Trophoblast cell (in vitro differentiated cells and primary cell): ENCODE measurements around the gene NETO1.

ENCODE experiments used
- DNase-seq, 2 donors: peaks; one replicate each; pipeline ENCODE4 v3.0.0-alpha.2; 2016
- H2AFZ ChIP-seq: 2 replicates; pipeline ENCODE4 v1.6.1; 2013; ENCODE audit warnings: low read length, moderate library complexity, mild to moderate bottlenecking; ENCODE audit not compliant: insufficient read depth, poor library complexity
- H2AK5ac ChIP-seq: 2 replicates; pipeline ENCODE4 v1.6.1; 2013; ENCODE audit warnings: mild to moderate bottlenecking, low read length
- H2BK120ac ChIP-seq: 2 replicates; pipeline ENCODE4 v1.6.1; 2013; ENCODE audit warnings: low read length, mild to moderate bottlenecking, moderate library complexity; ENCODE audit not compliant: insufficient read depth, poor library complexity
- H2BK12ac ChIP-seq: 2 replicates; pipeline ENCODE4 v1.6.1; 2013; ENCODE audit warnings: mild to moderate bottlenecking, low read length, moderate library complexity
- H2BK5ac ChIP-seq: 2 replicates; pipeline ENCODE4 v1.6.1; 2013; ENCODE audit warnings: low read length, low read depth, moderate library complexity, mild to moderate bottlenecking; ENCODE audit not compliant: poor library complexity
- H3K14ac ChIP-seq: 2 replicates; pipeline ENCODE4 v1.6.1; 2013; ENCODE audit warnings: mild to moderate bottlenecking, low read length
- H3K18ac ChIP-seq: 2 replicates; pipeline ENCODE4 v1.6.1; 2013; ENCODE audit warnings: mild to moderate bottlenecking, low read length
- H3K23ac ChIP-seq: 2 replicates; pipeline ENCODE4 v1.6.1; 2013; ENCODE audit warnings: low read length
- H3K27ac ChIP-seq: 2 replicates; pipeline ENCODE4 v1.5.1; 2013; ENCODE audit warnings: low read depth, mild to moderate bottlenecking, inconsistent platforms, low read length, moderate library complexity
- H3K27me3 ChIP-seq: 2 replicates; pipeline ENCODE4 v1.6.1; 2013; ENCODE audit warnings: inconsistent platforms, mild to moderate bottlenecking, low read length, moderate library complexity; ENCODE audit not compliant: insufficient read depth
- H3K36me3 ChIP-seq, 2 experiments: 1 replicate in 1 of 2; 2 replicates in 1 of 2; pipeline ENCODE4 v1.6.1; 2013; ENCODE audit warnings: low read length in 2 of 2, mild to moderate bottlenecking in 2 of 2, moderate library complexity in 1 of 2; ENCODE audit not compliant: insufficient read depth in 2 of 2, control insufficient read depth in 1 of 2
- H3K4ac ChIP-seq: 2 replicates; pipeline ENCODE4 v1.6.1; 2013; ENCODE audit warnings: low read depth, mild to moderate bottlenecking, low read length, moderate library complexity
- H3K4me1 ChIP-seq, 2 experiments: 1 replicate in 1 of 2; 2 replicates in 1 of 2; pipeline ENCODE4 v1.6.1; 2013; ENCODE audit warnings: low read length in 2 of 2, mild to moderate bottlenecking in 2 of 2, moderate library complexity in 1 of 2; ENCODE audit not compliant: insufficient read depth in 2 of 2, control insufficient read depth in 1 of 2
- H3K4me2 ChIP-seq: 2 replicates; pipeline ENCODE4 v1.6.1; 2013; ENCODE audit warnings: inconsistent platforms, mild to moderate bottlenecking, low read length, moderate library complexity
- H3K4me3 ChIP-seq: 2 replicates; pipeline ENCODE4 v1.5.1; 2013; ENCODE audit warnings: mild to moderate bottlenecking, low read depth, low read length, inconsistent platforms
- H3K79me1 ChIP-seq: one replicate; pipeline ENCODE4 v1.6.1; 2013; ENCODE audit warnings: low read length
- H3K79me2 ChIP-seq: 2 replicates; pipeline ENCODE4 v1.6.1; 2013; ENCODE audit warnings: low read length, mild to moderate bottlenecking; ENCODE audit not compliant: control insufficient read depth, insufficient read depth, poor library complexity
- H3K9ac ChIP-seq: 2 replicates; pipeline ENCODE4 v1.6.1; 2013; ENCODE audit warnings: mild to moderate bottlenecking, low read length
- H3K9me3 ChIP-seq: 2 replicates; pipeline ENCODE4 v1.6.1; 2013; ENCODE audit warnings: low read depth, mild to moderate bottlenecking, control low read depth, inconsistent platforms, low read length; ENCODE audit not compliant: insufficient read depth
- H4K12ac ChIP-seq: 2 replicates; pipeline ENCODE4 v1.6.1; 2013; ENCODE audit warnings: low read depth, mild to moderate bottlenecking, low read length, moderate library complexity
- H4K8ac ChIP-seq: 2 replicates; pipeline ENCODE4 v1.6.1; 2013; ENCODE audit warnings: low read depth, mild to moderate bottlenecking, low read length, moderate library complexity
- H4K91ac ChIP-seq: one replicate; pipeline ENCODE4 v1.6.1; 2013; ENCODE audit warnings: low read depth, mild to moderate bottlenecking, low read length, moderate library complexity
- WGBS: extraction: QIAGEN DNeasy Blood & Tissue Kit; methylation state at CpG from one replicate; pipeline ENCODE4 v1.1.7; 2013; ENCODE audit warnings: missing lambda C conversion rate; ENCODE audit not compliant: insufficient read length, insufficient coverage; ENCODE audit errors: extremely low coverage; 5-methylcytosine and 5-hydroxymethylcytosine counted together

NETO1 gene

GRCh38 chr18:72822202-72822601 lies 45.6 kb downstream of the NETO1 start:
- no peak overlapping the region for H2BK12ac ChIP-seq
- WGBS: no CpG with 5 or more reads among the region's 13 CpGs
- H4K12ac ChIP-seq: no peak overlapping the region
- no peak for DNase-seq
- H3K27me3 ChIP-seq: no peaks in the 10 kb centered on the region
- H3K79me1 ChIP-seq: no peaks in the 10 kb centered on the region
- no peaks in the 10 kb centered on the region for H3K4me1 ChIP-seq
- no peaks in the 10 kb centered on the region for H3K36me3 ChIP-seq
- no peaks in the 10 kb centered on the region for H3K9me3 ChIP-seq
- H2BK120ac ChIP-seq: no peak overlapping the region
- no peak overlapping the region for H3K4ac ChIP-seq
- no peak overlapping the region for H4K8ac ChIP-seq
- H3K18ac ChIP-seq: no peak overlapping the region
- no peak overlapping the region for H2BK5ac ChIP-seq
- no peak overlapping the region for H3K4me2 ChIP-seq
- H3K27ac ChIP-seq: no peak overlapping the region
- H3K14ac ChIP-seq: no peak overlapping the region
- no peak overlapping the region for H2AFZ ChIP-seq
- H3K23ac ChIP-seq: no peak overlapping the region
- no peak overlapping the region for H3K4me3 ChIP-seq
- H4K91ac ChIP-seq: no peak overlapping the region
- H3K79me2 ChIP-seq: no peaks in the 10 kb centered on the region
- H2AK5ac ChIP-seq: no peak overlapping the region
- H3K9ac ChIP-seq: no peak overlapping the region

- no peak overlapping the region for H2BK12ac ChIP-seq
- no peak overlapping the region for H3K4me2 ChIP-seq
- no peak overlapping the region for H3K18ac ChIP-seq
- no peak for DNase-seq
- no peaks in the 10 kb centered on the region for H3K79me2 ChIP-seq
- H3K9ac ChIP-seq: no peak overlapping the region
- no peaks in the 10 kb centered on the region for H3K4me1 ChIP-seq
- no peaks in the 10 kb centered on the region for H3K27me3 ChIP-seq
- H2BK120ac ChIP-seq: no peak overlapping the region
- no peak overlapping the region for H2AFZ ChIP-seq
- H2BK5ac ChIP-seq: no peak overlapping the region
- H4K12ac ChIP-seq: no peak overlapping the region
- H2AK5ac ChIP-seq: no peak overlapping the region
- no peaks in the 10 kb centered on the region for H3K9me3 ChIP-seq
- H3K27ac ChIP-seq: no peak overlapping the region
- H4K8ac ChIP-seq: no peak overlapping the region
- H4K91ac ChIP-seq: no peak overlapping the region
- H3K36me3 ChIP-seq: no peaks in the 10 kb centered on the region
- H3K4ac ChIP-seq: no peak overlapping the region
- H3K23ac ChIP-seq: no peak overlapping the region
- H3K79me1 ChIP-seq: no peaks in the 10 kb centered on the region
- H3K14ac ChIP-seq: no peak overlapping the region
- no peak overlapping the region for H3K4me3 ChIP-seq
- WGBS: no CpG with 5 or more reads among the region's 7 CpGs
Observed at GRCh38 chr18:72820571-72820970, 47.2 kb downstream of the NETO1 start.

GRCh38 chr18:72819050-72819449 lies 48.7 kb downstream of the NETO1 start:
- H3K9ac ChIP-seq: no peak overlapping the region
- H3K79me2 ChIP-seq: no peaks in the 10 kb centered on the region
- no peak overlapping the region for H4K12ac ChIP-seq
- no peak overlapping the region for H4K8ac ChIP-seq
- no peaks in the 10 kb centered on the region for H3K36me3 ChIP-seq
- H3K23ac ChIP-seq: no peak overlapping the region
- H3K4me3 ChIP-seq: no peak overlapping the region
- no peak overlapping the region for H3K4ac ChIP-seq
- no peak overlapping the region for H3K4me2 ChIP-seq
- H3K4me1 ChIP-seq: no peaks in the 10 kb centered on the region
- H3K14ac ChIP-seq: no peak overlapping the region
- H3K18ac ChIP-seq: no peak overlapping the region
- H2AFZ ChIP-seq: no peak overlapping the region
- no peak overlapping the region for H2AK5ac ChIP-seq
- no peak overlapping the region for H2BK5ac ChIP-seq
- H3K27ac ChIP-seq: no peak overlapping the region
- no peak overlapping the region for H4K91ac ChIP-seq
- no peak overlapping the region for H2BK12ac ChIP-seq
- no peak overlapping the region for H2BK120ac ChIP-seq
- DNase-seq: no peak
- no peaks in the 10 kb centered on the region for H3K27me3 ChIP-seq
- no peaks in the 10 kb centered on the region for H3K9me3 ChIP-seq
- H3K79me1 ChIP-seq: no peaks in the 10 kb centered on the region

GRCh38 chr18:72811047-72811446 lies 56.7 kb downstream of the NETO1 start:
- no peak overlapping the region for H2AK5ac ChIP-seq
- no peak overlapping the region for H3K27ac ChIP-seq
- no peaks in the 10 kb centered on the region for H3K27me3 ChIP-seq
- no peak overlapping the region for H4K8ac ChIP-seq
- H4K12ac ChIP-seq: no peak overlapping the region
- H4K91ac ChIP-seq: no peak overlapping the region
- no peak overlapping the region for H3K23ac ChIP-seq
- no peak overlapping the region for H3K14ac ChIP-seq
- no peak overlapping the region for H3K4ac ChIP-seq
- no peak overlapping the region for H3K4me3 ChIP-seq
- H2BK120ac ChIP-seq: no peak overlapping the region
- no peak overlapping the region for H2BK12ac ChIP-seq
- H2BK5ac ChIP-seq: no peak overlapping the region
- H3K79me1 ChIP-seq: no peaks in the 10 kb centered on the region
- no peaks in the 10 kb centered on the region for H3K4me1 ChIP-seq
- H3K9me3 ChIP-seq: no peaks in the 10 kb centered on the region
- H3K4me2 ChIP-seq: no peak overlapping the region
- H2AFZ ChIP-seq: no peak overlapping the region
- DNase-seq: no peak
- H3K18ac ChIP-seq: no peak overlapping the region
- no peak overlapping the region for H3K9ac ChIP-seq
- no peaks in the 10 kb centered on the region for H3K36me3 ChIP-seq
- H3K79me2 ChIP-seq: no peaks in the 10 kb centered on the region
- no CpG with 5 or more reads among the region's 7 CpGs for WGBS
